Loucy (cell line): ENCODE results near the gene CRAMP1.

ENCODE experiments used
- H2AFZ ChIP-seq: fragments of 200-600 bp; sonication (generic); 2 replicates; pipeline ENCODE4 v1.6.0; 2016; ENCODE audit warnings: antibody characterized with exemption, mild to moderate bottlenecking, low read length, moderate library complexity
- H3F3A ChIP-seq: fragments of 200-600 bp; 2 replicates; pipeline ENCODE4 v1.6.0; 2016; ENCODE audit warnings: antibody characterized with exemption, low read depth, mild to moderate bottlenecking
- H3K27me3 ChIP-seq: fragments of 200-600 bp; sonication (generic); 2 replicates; pipeline ENCODE4 v1.6.1; 2014; ENCODE audit warnings: low read length, mild to moderate bottlenecking; ENCODE audit not compliant: insufficient read depth, poor library complexity, severe bottlenecking
- H3K36me3 ChIP-seq: fragments of 200-600 bp; sonication (generic); 2 replicates; pipeline ENCODE4 v1.6.1; 2016; ENCODE audit warnings: low read length; ENCODE audit not compliant: insufficient read depth
- H3K4me1 ChIP-seq: fragments of 200-600 bp; sonication (generic); 2 replicates; pipeline ENCODE4 v1.5.1; 2014; ENCODE audit warnings: low read length, mild to moderate bottlenecking; ENCODE audit not compliant: insufficient read depth, poor library complexity, severe bottlenecking
- H3K4me2 ChIP-seq: fragments of 200-600 bp; sonication (generic); 2 replicates; pipeline ENCODE4 v1.6.0; 2014; ENCODE audit warnings: antibody characterized with exemption, low read length, low read depth, mild to moderate bottlenecking; ENCODE audit not compliant: poor library complexity, severe bottlenecking
- H3K4me3 ChIP-seq: fragments of 200-600 bp; sonication (generic); 2 replicates; pipeline ENCODE4 v1.5.1; 2014; ENCODE audit warnings: low read length, mild to moderate bottlenecking, mixed read lengths; ENCODE audit not compliant: poor library complexity, severe bottlenecking
- H3K79me2 ChIP-seq: fragments of 200-600 bp; sonication (generic); 2 replicates; pipeline ENCODE4 v1.6.1; 2014; ENCODE audit warnings: low read length; ENCODE audit not compliant: insufficient read depth
- H3K9ac ChIP-seq: fragments of 200-600 bp; sonication (generic); 2 replicates; pipeline ENCODE4 v1.6.0; 2014; ENCODE audit warnings: mild to moderate bottlenecking, low read depth, low read length, moderate library complexity; ENCODE audit not compliant: poor library complexity, severe bottlenecking
- H3K9me2 ChIP-seq: fragments of 200-600 bp; sonication (generic); replicated peaks from 2 replicates; pipeline ENCODE4 v1.6.1; 2016; ENCODE audit warnings: low read depth, low read length, mixed read lengths
- H3K9me3 ChIP-seq: fragments of 200-600 bp; sonication (generic); 2 replicates; pipeline ENCODE4 v1.6.1; 2014; ENCODE audit warnings: mild to moderate bottlenecking, antibody characterized with exemption, low read length, low read depth; ENCODE audit not compliant: insufficient read depth
- H4K20me1 ChIP-seq: fragments of 200-600 bp; sonication (generic); 2 replicates; pipeline ENCODE4 v1.6.0; 2014; ENCODE audit warnings: antibody characterized with exemption, low read length, mild to moderate bottlenecking; ENCODE audit not compliant: insufficient read depth, poor library complexity, severe bottlenecking
- CTCF ChIP-seq: fragments of 200-600 bp; sonication (generic); conservative IDR thresholded peaks from 2 replicates; pipeline ENCODE4 v1.5.1; 2014; ENCODE audit warnings: mild to moderate bottlenecking, antibody characterized with exemption, low read length
- EZH2phosphoT487 ChIP-seq: fragments of 200-600 bp; IDR thresholded peaks from 2 replicates; pipeline ENCODE4 v1.6.1; 2018; ENCODE audit warnings: antibody characterized with exemption, mild to moderate bottlenecking, moderate library complexity, borderline replicate concordance

Gene CRAMP1

GRCh38 chr16:1579214-1579613, 32.9 kb upstream of the CRAMP1 start:
- no peak overlapping the region for H3K4me2 ChIP-seq
- no peak for TF ChIP-seq CTCF
- H3K9ac ChIP-seq, result no peak overlapping the region
- no peaks in the 10 kb centered on the region for H3K79me2 ChIP-seq
- no peak overlapping the region for H3K4me3 ChIP-seq
- no peaks in the 10 kb centered on the region for H3K4me1 ChIP-seq
- H3F3A ChIP-seq, result no peaks in the 10 kb centered on the region
- no peaks in the 10 kb centered on the region for H3K27me3 ChIP-seq
- H3K9me3 ChIP-seq, result no peaks in the 10 kb centered on the region
- H4K20me1 ChIP-seq, result no peaks in the 10 kb centered on the region
- H3K9me2 ChIP-seq, result no peaks in the 10 kb centered on the region
- H3K36me3 ChIP-seq, result no peaks in the 10 kb centered on the region
- no peak overlapping the region for H2AFZ ChIP-seq

DNA sequence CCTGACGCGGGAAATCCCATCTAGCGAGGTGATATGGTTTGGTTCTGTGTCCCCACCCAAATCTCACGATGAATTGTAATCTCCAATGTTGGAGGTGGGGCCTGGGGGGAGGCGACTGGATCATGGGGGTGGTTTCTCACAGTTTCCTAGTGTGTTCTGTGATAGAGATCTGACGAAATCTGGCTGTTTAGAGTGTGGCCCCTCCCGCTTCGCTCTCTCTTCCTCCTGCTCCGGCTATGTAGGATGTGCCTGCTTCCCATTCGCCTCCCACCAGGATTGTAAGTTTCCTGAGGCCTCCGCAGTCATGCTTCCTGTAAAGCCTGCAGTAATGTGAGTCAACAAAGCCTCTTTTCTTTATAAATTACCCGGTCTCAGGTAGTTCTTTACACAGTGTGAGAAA, 31.9 kb upstream of the CRAMP1 start:
- H4K20me1 ChIP-seq, result no peaks in the 10 kb centered on the region
- no peaks in the 10 kb centered on the region for H3K27me3 ChIP-seq
- no peaks in the 10 kb centered on the region for H3K4me1 ChIP-seq
- no peak overlapping the region for H3K4me3 ChIP-seq
- no peak for TF ChIP-seq CTCF
- TF ChIP-seq EZH2phosphoT487, result no peak
- no peaks in the 10 kb centered on the region for H3K9me2 ChIP-seq
- H3K4me2 ChIP-seq, result no peak overlapping the region
- H3K36me3 ChIP-seq, result no peaks in the 10 kb centered on the region
- no peaks in the 10 kb centered on the region for H3F3A ChIP-seq
- no peak overlapping the region for H3K9ac ChIP-seq
- H3K9me3 ChIP-seq, result no peaks in the 10 kb centered on the region
- H3K79me2 ChIP-seq, result no peaks in the 10 kb centered on the region
- H2AFZ ChIP-seq, result no peak overlapping the region

DNA sequence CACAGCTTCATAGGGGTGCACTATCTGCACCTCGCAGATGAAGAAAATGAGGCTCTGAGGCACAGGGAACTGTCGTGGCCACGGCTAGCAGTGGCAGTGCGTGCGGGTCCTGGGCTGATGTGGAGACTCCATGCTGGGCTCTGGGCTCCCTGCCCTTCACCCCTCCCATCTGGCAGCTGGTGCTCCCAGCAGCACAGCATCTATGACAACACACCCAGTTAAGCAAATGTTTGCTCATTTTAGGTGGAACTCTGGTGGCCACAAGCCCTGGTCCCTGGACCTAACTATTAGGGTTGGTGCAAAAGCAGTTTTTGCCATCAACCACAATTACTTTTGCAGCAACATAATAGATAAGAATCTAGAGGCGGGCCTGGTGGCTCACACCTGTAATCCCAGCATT, 31.2 kb upstream of the CRAMP1 start:
- H4K20me1 ChIP-seq, result no peaks in the 10 kb centered on the region
- no peaks in the 10 kb centered on the region for H3K9me3 ChIP-seq
- H3K9me2 ChIP-seq, result no peaks in the 10 kb centered on the region
- H3K27me3 ChIP-seq, result no peaks in the 10 kb centered on the region
- no peaks in the 10 kb centered on the region for H3K4me1 ChIP-seq
- no peak overlapping the region for H3K4me2 ChIP-seq
- no peaks in the 10 kb centered on the region for H3F3A ChIP-seq
- H3K79me2 ChIP-seq, result no peaks in the 10 kb centered on the region
- no peaks in the 10 kb centered on the region for H3K36me3 ChIP-seq
- TF ChIP-seq EZH2phosphoT487 (no peak), CTCF (no peak)
- no peak overlapping the region for H3K4me3 ChIP-seq
- H2AFZ ChIP-seq, result no peak overlapping the region
- H3K9ac ChIP-seq, result no peak overlapping the region
